HepG2 (cell line): ENCODE results near the gene EIF2AK2. TPM values are rescaled to one million over a fixed set of nuclear protein-coding genes. Genes with fewer than 3 reads are reported as not detected.
A peak's percentile ranks its signal among the peaks of the same experiment; 100 is the strongest.

Source experiments
- ATF3 ChIP-seq: sonication (generic); formaldehyde crosslinking; IDR thresholded peaks from 2 replicates; pipeline ENCODE4 v1.4.0; 2020; ENCODE audit warnings: missing genetic modification reagents
- CEBPG ChIP-seq: IDR thresholded peaks from 2 replicates; pipeline ENCODE4 v1.6.1; 2016
- CSRNP1 ChIP-seq: sonication (generic); formaldehyde crosslinking; IDR thresholded peaks from 2 replicates; pipeline ENCODE4 v1.8.1; 2023; ENCODE audit warnings: mild to moderate bottlenecking, missing genetic modification reagents
- FOXK1 ChIP-seq: sonication (generic); formaldehyde crosslinking; IDR thresholded peaks from 2 replicates; pipeline ENCODE4 v1.4.0; 2020; ENCODE audit warnings: low read depth, missing genetic modification reagents, borderline replicate concordance
- IRF1 ChIP-seq: sonication (generic); formaldehyde crosslinking; IDR thresholded peaks from 2 replicates; pipeline ENCODE4 v1.4.0; 2020; ENCODE audit warnings: low read depth, mild to moderate bottlenecking, missing genetic modification reagents
- JUNB ChIP-seq: sonication (generic); formaldehyde crosslinking; IDR thresholded peaks from 2 replicates; pipeline ENCODE4 v1.8.0; 2022; ENCODE audit warnings: missing genetic modification reagents, mild to moderate bottlenecking, borderline replicate concordance
- NCOR1 ChIP-seq: fragments of 200-600 bp; sonication (generic); IDR thresholded peaks from 2 replicates; pipeline ENCODE4 v1.7.0; 2017; ENCODE audit warnings: antibody characterized with exemption, low read length, borderline replicate concordance
- NFKB2 ChIP-seq: sonication (generic); formaldehyde crosslinking; IDR thresholded peaks from 2 replicates; pipeline ENCODE4 v1.4.0; 2020; ENCODE audit warnings: missing genetic modification reagents, borderline replicate concordance
- PHF21A ChIP-seq: sonication (generic); formaldehyde crosslinking; IDR thresholded peaks from 2 replicates; pipeline ENCODE4 v1.5.0; 2020; ENCODE audit warnings: mild to moderate bottlenecking, missing genetic modification reagents
- PITX1 ChIP-seq: sonication (generic); formaldehyde crosslinking; IDR thresholded peaks from 2 replicates; pipeline ENCODE4 v1.5.1; 2020; ENCODE audit warnings: mild to moderate bottlenecking, missing genetic modification reagents
- REPIN1 ChIP-seq: sonication (generic); formaldehyde crosslinking; IDR thresholded peaks from 2 replicates; pipeline ENCODE4 v1.8.0; 2022; ENCODE audit warnings: missing genetic modification reagents, low read depth, mild to moderate bottlenecking, borderline replicate concordance
- SMAD9 ChIP-seq: sonication (generic); formaldehyde crosslinking; IDR thresholded peaks from 2 replicates; pipeline ENCODE4 v1.5.1; 2020; ENCODE audit warnings: mild to moderate bottlenecking, missing genetic modification reagents
- SMARCE1 ChIP-seq: fragments of 450-650 bp; IDR thresholded peaks from 2 replicates; pipeline ENCODE4 v1.6.1; 2017; ENCODE audit warnings: borderline replicate concordance
- SRY ChIP-seq: sonication (generic); formaldehyde crosslinking; IDR thresholded peaks from 2 replicates; pipeline ENCODE4 v1.8.0; 2022; ENCODE audit warnings: mild to moderate bottlenecking, missing genetic modification reagents
- STAG1 ChIP-seq: sonication (generic); formaldehyde crosslinking; IDR thresholded peaks from 2 replicates; pipeline ENCODE4 v1.4.0; 2020; ENCODE audit warnings: missing genetic modification reagents
- WIZ ChIP-seq: sonication (generic); formaldehyde crosslinking; IDR thresholded peaks from 2 replicates; pipeline ENCODE4 v1.5.1; 2020; ENCODE audit warnings: mild to moderate bottlenecking, missing genetic modification reagents
- ZBTB34 ChIP-seq: sonication (generic); formaldehyde crosslinking; IDR thresholded peaks from 2 replicates; pipeline ENCODE4 v1.8.0; 2022; ENCODE audit warnings: mild to moderate bottlenecking, missing genetic modification reagents
- ZBTB38 ChIP-seq: sonication (generic); formaldehyde crosslinking; IDR thresholded peaks from 2 replicates; pipeline ENCODE4 v1.5.1; 2020; ENCODE audit warnings: mild to moderate bottlenecking, missing genetic modification reagents
- ZKSCAN1 ChIP-seq: fragments of 150-350 bp; IDR thresholded peaks from 2 replicates; pipeline ENCODE4 v1.6.1; 2014; ENCODE audit warnings: low read length
- ZNF597 ChIP-seq: sonication (generic); formaldehyde crosslinking; IDR thresholded peaks from 2 replicates; pipeline ENCODE4 v1.5.0; 2020; ENCODE audit warnings: missing genetic modification reagents
- ZNF660 ChIP-seq: sonication (generic); formaldehyde crosslinking; IDR thresholded peaks from 2 replicates; pipeline ENCODE4 v1.5.1; 2020; ENCODE audit warnings: mild to moderate bottlenecking, low read depth, missing genetic modification reagents, borderline replicate concordance
- ZNF773 ChIP-seq: sonication (generic); formaldehyde crosslinking; IDR thresholded peaks from 2 replicates; pipeline ENCODE4 v1.4.0; 2020; ENCODE audit warnings: missing genetic modification reagents, borderline replicate concordance
- polyA plus RNA-seq, 8 experiments: library from polyadenylated mRNA; depleted of rRNA in 3 of 8; stranded (reverse) in 7 of 8; unstranded in 1 of 8; fragments of >200 nt; fragmentation: Illumina TruSeq in 4 of 8; extraction: Trizol in 4 of 8; gene quantifications; 2 replicates each; pipeline versions ENCODE4 v1.2.1 to v1.2.3, GENCODE V29; 2011 to 2016; ENCODE audit warnings: low read depth in 4 of 8, missing spikeins in 1 of 8, mixed read lengths in 1 of 8; ENCODE audit not compliant: insufficient read depth in 1 of 8
- total RNA-seq, 5 experiments: library from RNA; depleted of rRNA; stranded (reverse); fragments of >200 nt; fragmentation: Illumina TruSeq; extraction: Trizol; gene quantifications; 2 replicates each; pipeline ENCODE4 v1.2.3, GENCODE V29; 2016; ENCODE audit warnings: low read depth in 1 of 5

Gene EIF2AK2
- total and polyA plus RNA-seq, 2 of the 13 experiments (the other 11 are each of a cell fraction or from before 2014, with no cell fraction given), result 10.2 to 26.1 TPM

GRCh38 chr2:37083873-37084794 is 72.6 kb downstream of the EIF2AK2 start, which contains the start of the genes GPATCH11 and HEATR5B (continued):
- TF ChIP-seq IRF1 (CRISPR knock-in tag) (no peak), ZNF597 (CRISPR knock-in tag) (no peak), NFKB2 (CRISPR knock-in tag) (peak; percentile 64; the same call in 1 of the 2 replicates), SRY (CRISPR knock-in tag) (peak; percentile 89; the same call in 1 of the 2 replicates), ZKSCAN1 (no peak), PITX1 (CRISPR knock-in tag) (0 out of 2 replicates have a peak, but pooled peaks have one; percentile 13), ZNF773 (CRISPR knock-in tag) (peak; percentile 80; the same call in 1 of the 2 replicates), WIZ (CRISPR knock-in tag) (0 out of 2 replicates have a peak, but pooled peaks have one; percentile 42), ZNF660 (CRISPR knock-in tag) (no peak), SMAD9 (CRISPR knock-in tag) (peak; percentile 93; the same call in 1 of the 2 replicates), PHF21A (peak; percentile 57; the same call in 1 of the 2 replicates), NCOR1 (no peak; the same call in 1 of the 2 replicates), CSRNP1 (no peak), ZBTB38 (peak; percentile 76), FOXK1 (peak; percentile 72; the same call in 1 of the 2 replicates), ATF3 (no peak), STAG1 (CRISPR knock-in tag) (peak; percentile 17; the same call in 1 of the 2 replicates), JUNB (no peak), SMARCE1 (no peak), CEBPG (CRISPR knock-in tag) (peak; percentile 88), REPIN1 (peak; percentile 79), ZBTB34 (no peak; the same call in 1 of the 2 replicates)
